Mesenchymal stem cell (in vitro differentiated cells and primary cell): Measurements from ENCODE around the gene HLA-F.

Experiments
- DNase-seq: peaks from one replicate; pipeline ENCODE4 v3.0.0-alpha.2; 2013
- H2AFZ ChIP-seq: one replicate; pipeline ENCODE4 v1.6.1; 2013; ENCODE audit warnings: low read depth, mild to moderate bottlenecking, control low read depth, inconsistent platforms, low read length, moderate library complexity
- H2AK5ac ChIP-seq: 2 replicates; pipeline ENCODE4 v1.6.1; 2013; ENCODE audit warnings: low read length, moderate library complexity, mild to moderate bottlenecking, inconsistent platforms; ENCODE audit not compliant: severe bottlenecking
- H2BK120ac ChIP-seq: one replicate; pipeline ENCODE4 v1.6.1; 2013; ENCODE audit warnings: low read depth, mild to moderate bottlenecking, inconsistent platforms, low read length, moderate library complexity
- H2BK12ac ChIP-seq, 2 experiments: one replicate each; pipeline ENCODE4 v1.6.1; 2013; ENCODE audit warnings: inconsistent platforms in 2 of 2, low read length in 2 of 2, mild to moderate bottlenecking in 2 of 2, moderate library complexity in 2 of 2, control low read depth in 1 of 2
- H2BK15ac ChIP-seq: one replicate; pipeline ENCODE4 v1.6.1; 2013; ENCODE audit warnings: mild to moderate bottlenecking, low read depth, inconsistent platforms; ENCODE audit not compliant: poor library complexity, severe bottlenecking
- H2BK5ac ChIP-seq: 2 replicates; pipeline ENCODE4 v1.6.1; 2013; ENCODE audit warnings: low read depth, mild to moderate bottlenecking, low read length, control low read depth, inconsistent platforms; ENCODE audit not compliant: poor library complexity, severe bottlenecking
- H3K14ac ChIP-seq, 2 experiments: one replicate each; pipeline ENCODE4 v1.6.1; 2013; ENCODE audit warnings: inconsistent platforms in 2 of 2, low read length in 2 of 2, control low read depth in 1 of 2, mild to moderate bottlenecking in 1 of 2, moderate library complexity in 1 of 2
- H3K18ac ChIP-seq, 2 experiments: one replicate each; pipeline ENCODE4 v1.6.1; 2013; ENCODE audit warnings: inconsistent platforms in 2 of 2, low read length in 2 of 2, control low read depth in 1 of 2, low read depth in 1 of 2, mild to moderate bottlenecking in 1 of 2
- H3K23ac ChIP-seq, 2 experiments: one replicate each; pipeline ENCODE4 v1.6.1; 2013; ENCODE audit warnings: inconsistent platforms in 2 of 2, low read length in 2 of 2, mild to moderate bottlenecking in 2 of 2, moderate library complexity in 2 of 2, control low read depth in 1 of 2
- H3K27ac ChIP-seq: 2 replicates; pipeline ENCODE4 v1.5.1; 2013; ENCODE audit warnings: mild to moderate bottlenecking, moderate library complexity, low read length, control low read depth, inconsistent platforms; ENCODE audit not compliant: poor library complexity, severe bottlenecking
- H3K27me3 ChIP-seq, 2 experiments: 2 replicates each; pipeline versions ENCODE4 v1.6.1 to v1.7.0; 2013; ENCODE audit warnings: low read length in 2 of 2, mild to moderate bottlenecking in 2 of 2, moderate library complexity in 2 of 2, control low read depth in 1 of 2, inconsistent platforms in 1 of 2; ENCODE audit not compliant: control insufficient read depth in 1 of 2, insufficient read depth in 1 of 2
- H3K36me3 ChIP-seq, 2 experiments: 2 replicates each; pipeline versions ENCODE4 v1.6.1 to v1.7.0; 2013; ENCODE audit warnings: low read length in 2 of 2, control low read depth in 1 of 2, inconsistent platforms in 1 of 2, low read depth in 1 of 2, mild to moderate bottlenecking in 1 of 2; ENCODE audit not compliant: insufficient read depth in 2 of 2, control insufficient read depth in 1 of 2
- H3K4ac ChIP-seq, 2 experiments: one replicate each; pipeline ENCODE4 v1.6.1; 2013; ENCODE audit warnings: inconsistent platforms in 2 of 2, low read length in 2 of 2, mild to moderate bottlenecking in 2 of 2, moderate library complexity in 2 of 2, control low read depth in 1 of 2, low read depth in 1 of 2
- H3K4me1 ChIP-seq: 2 replicates; pipeline ENCODE4 v1.6.1; 2013; ENCODE audit warnings: low read depth, low read length, control low read depth; ENCODE audit not compliant: control insufficient read depth, insufficient read depth
- H3K4me2 ChIP-seq: 2 replicates; pipeline ENCODE4 v1.6.1; 2013; ENCODE audit warnings: low read length, mild to moderate bottlenecking, inconsistent platforms; ENCODE audit not compliant: poor library complexity, severe bottlenecking
- H3K4me3 ChIP-seq, 2 experiments: 2 replicates each; pipeline versions ENCODE4 v1.5.1 to v1.7.0; 2013; ENCODE audit warnings: low read length in 2 of 2, mild to moderate bottlenecking in 2 of 2, control low read depth in 1 of 2, low read depth in 1 of 2; ENCODE audit not compliant: insufficient read depth in 1 of 2
- H3K79me1 ChIP-seq: replicated peaks from 2 replicates; pipeline ENCODE4 v1.6.1; 2013; ENCODE audit warnings: mild to moderate bottlenecking, control low read depth, low read length, inconsistent platforms; ENCODE audit not compliant: poor library complexity, severe bottlenecking
- H3K9ac ChIP-seq: 2 replicates; pipeline ENCODE4 v1.7.0; 2013; ENCODE audit warnings: mild to moderate bottlenecking, low read length, moderate library complexity
- H3K9me3 ChIP-seq: 2 replicates; pipeline ENCODE4 v1.7.0; 2013; ENCODE audit warnings: mild to moderate bottlenecking, low read length; ENCODE audit not compliant: control insufficient read depth
- H4K8ac ChIP-seq: one replicate; pipeline ENCODE4 v1.6.1; 2013; ENCODE audit warnings: inconsistent platforms, mild to moderate bottlenecking, low read length, moderate library complexity
- H4K91ac ChIP-seq: one replicate; pipeline ENCODE4 v1.6.1; 2013; ENCODE audit warnings: mild to moderate bottlenecking, low read length, inconsistent platforms
- WGBS: methylation state at CpG from one replicate; pipeline ENCODE4 v1.1.7; 2013; ENCODE audit warnings: mixed read lengths; 5-methylcytosine and 5-hydroxymethylcytosine counted together

HLA-F gene

GRCh38 chr6:29737707-29738630 lies 14.7 kb downstream of the HLA-F start:
- H2BK15ac ChIP-seq: no peak overlapping the region
- no peak overlapping the region for H2AFZ ChIP-seq
- no peak overlapping the region for H2BK5ac ChIP-seq
- H3K27me3 ChIP-seq: no peaks in the 10 kb centered on the region
- no peak overlapping the region for H3K14ac ChIP-seq
- H3K23ac ChIP-seq: no peak overlapping the region
- H3K18ac ChIP-seq: no peak overlapping the region
- H3K9ac ChIP-seq: peak overlapping the region; percentile 23
- no peak overlapping the region for H2BK12ac ChIP-seq
- peaks cover 4% of the 10 kb centered on the region for H3K4me1 ChIP-seq
- no peak overlapping the region for H2BK120ac ChIP-seq
- H3K4me2 ChIP-seq: no peak overlapping the region
- H3K36me3 ChIP-seq: no peaks in the 10 kb centered on the region
- H3K4ac ChIP-seq: no peak overlapping the region
- H2AK5ac ChIP-seq: no peak overlapping the region
- peaks cover 4% of the 10 kb centered on the region for H3K79me1 ChIP-seq
- H3K9me3 ChIP-seq: no peaks in the 10 kb centered on the region
- WGBS: 39% methylated on average over 6 of the region's 9 CpGs
- H3K4me3 ChIP-seq: no peak overlapping the region
- no peak overlapping the region for H3K27ac ChIP-seq
- H4K8ac ChIP-seq: no peak overlapping the region
- DNase-seq: peak; percentile 61
- H4K91ac ChIP-seq: no peak overlapping the region

DNA sequence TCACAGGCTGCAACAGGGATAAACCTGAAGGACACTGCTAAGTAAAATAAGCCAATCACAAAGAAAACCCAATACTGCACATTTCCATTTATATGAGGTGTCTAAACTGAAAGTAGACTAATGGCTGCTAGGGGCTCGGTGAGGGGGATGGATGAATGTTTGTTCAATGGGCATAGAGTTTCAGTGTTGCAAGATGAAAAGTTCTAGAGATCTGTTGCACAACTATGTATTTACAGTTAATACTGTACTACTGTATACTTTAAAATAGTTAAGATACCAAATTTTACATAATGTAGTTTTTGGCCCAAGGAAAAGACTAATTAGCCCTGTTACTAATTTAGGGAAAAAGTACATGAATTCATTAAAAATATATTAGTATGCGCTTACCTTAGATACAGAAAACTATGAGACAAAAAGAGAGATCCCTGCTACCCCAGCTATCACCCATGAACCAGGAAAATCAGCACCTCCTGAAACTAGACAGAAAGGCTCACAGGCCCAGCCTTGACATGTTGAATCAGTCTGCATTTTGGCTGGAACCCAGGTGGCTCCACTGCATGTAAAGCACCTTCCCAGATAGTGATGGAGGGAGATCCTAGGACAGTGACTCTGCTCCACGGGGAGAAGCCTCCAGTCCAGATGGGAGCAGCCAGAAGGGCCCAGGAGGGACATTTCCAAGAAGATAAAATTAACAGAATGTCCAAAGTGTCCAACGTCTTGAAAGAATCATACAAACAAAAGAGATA lies 16.1 kb downstream of the HLA-F start:
- H2BK5ac ChIP-seq: no peak overlapping the region
- no peak overlapping the region for H3K27ac ChIP-seq
- no peak overlapping the region for H3K4ac ChIP-seq
- H3K9me3 ChIP-seq: no peaks in the 10 kb centered on the region
- no peak overlapping the region for H2BK12ac ChIP-seq
- H4K91ac ChIP-seq: no peak overlapping the region
- H3K4me3 ChIP-seq: no peak overlapping the region
- H3K79me1 ChIP-seq: peaks cover 5% of the 10 kb centered on the region
- no peak overlapping the region for H3K18ac ChIP-seq
- no peaks in the 10 kb centered on the region for H3K27me3 ChIP-seq
- no peak overlapping the region for H3K23ac ChIP-seq
- H3K4me2 ChIP-seq: no peak overlapping the region
- H2BK15ac ChIP-seq: no peak overlapping the region
- no peak for DNase-seq
- 69% methylated on average over 2 of the region's 4 CpGs for WGBS
- H3K14ac ChIP-seq: no peak overlapping the region
- peaks cover 0 to 3% of the 10 kb centered on the region in 2 experiments for H3K36me3 ChIP-seq
- no peak overlapping the region for H2AFZ ChIP-seq
- H3K9ac ChIP-seq: no peak overlapping the region
- H4K8ac ChIP-seq: no peak overlapping the region
- H2BK120ac ChIP-seq: no peak overlapping the region
- no peak overlapping the region for H2AK5ac ChIP-seq
- peaks cover 4% of the 10 kb centered on the region for H3K4me1 ChIP-seq

GRCh38 chr6:29739882-29740261 lies 16.6 kb downstream of the HLA-F start:
- no peak overlapping the region for H3K14ac ChIP-seq
- H2AFZ ChIP-seq: no peak overlapping the region
- H3K27ac ChIP-seq: no peak overlapping the region
- H3K4me1 ChIP-seq: peaks cover 4% of the 10 kb centered on the region
- H3K4ac ChIP-seq: no peak overlapping the region
- WGBS: 100% methylated on average over 1 of the region's 1 CpG
- peaks cover 0 to 3% of the 10 kb centered on the region in 2 experiments for H3K36me3 ChIP-seq
- no peak for DNase-seq
- no peak overlapping the region for H2BK5ac ChIP-seq
- H2BK12ac ChIP-seq: no peak overlapping the region
- H3K27me3 ChIP-seq: no peaks in the 10 kb centered on the region
- H2BK120ac ChIP-seq: no peak overlapping the region
- H2AK5ac ChIP-seq: no peak overlapping the region
- H3K79me1 ChIP-seq: peaks cover 5% of the 10 kb centered on the region
- no peak overlapping the region for H2BK15ac ChIP-seq
- no peak overlapping the region for H4K8ac ChIP-seq
- H3K9ac ChIP-seq: no peak overlapping the region
- H3K4me2 ChIP-seq: no peak overlapping the region
- H3K18ac ChIP-seq: no peak overlapping the region
- no peak overlapping the region for H3K4me3 ChIP-seq
- no peak overlapping the region for H4K91ac ChIP-seq
- H3K9me3 ChIP-seq: no peaks in the 10 kb centered on the region
- H3K23ac ChIP-seq: no peak overlapping the region

- DNase-seq: no peak
- H3K36me3 ChIP-seq: peaks cover 0 to 7% of the 10 kb centered on the region in 2 experiments
- no peak overlapping the region for H4K8ac ChIP-seq
- H3K18ac ChIP-seq: no peak overlapping the region
- H2BK12ac ChIP-seq: no peak overlapping the region
- H3K4me3 ChIP-seq: no peak overlapping the region
- no peak overlapping the region for H3K14ac ChIP-seq
- H3K79me1 ChIP-seq: peaks cover 12% of the 10 kb centered on the region
- H2BK15ac ChIP-seq: no peak overlapping the region
- H2AK5ac ChIP-seq: no peak overlapping the region
- no peak overlapping the region for H3K4me2 ChIP-seq
- no peak overlapping the region for H3K27ac ChIP-seq
- no peak overlapping the region for H2BK5ac ChIP-seq
- H2AFZ ChIP-seq: no peak overlapping the region
- H3K4ac ChIP-seq: no peak overlapping the region
- WGBS: 87% methylated on average over 4 of the region's 4 CpGs
- no peaks in the 10 kb centered on the region for H3K9me3 ChIP-seq
- no peak overlapping the region for H3K23ac ChIP-seq
- no peak overlapping the region for H4K91ac ChIP-seq
- no peaks in the 10 kb centered on the region for H3K27me3 ChIP-seq
- H3K4me1 ChIP-seq: peaks cover 4% of the 10 kb centered on the region
- no peak overlapping the region for H2BK120ac ChIP-seq
- H3K9ac ChIP-seq: no peak overlapping the region
These were observed 18.4 kb downstream of the HLA-F start for GRCh38 chr6:29741592-29741991.
